Neural cell (in vitro differentiated cells): Measurements from ENCODE around the gene GDPD2.

ENCODE experiments used
- POLR2AphosphoS5 ChIP-seq: IDR thresholded peaks from 2 replicates; pipeline ENCODE4 v1.6.1; 2012
- RAD21 ChIP-seq: fragments of 450-650 bp; conservative IDR thresholded peaks from 2 replicates; pipeline ENCODE4 v1.6.1; 2014; ENCODE audit warnings: antibody characterized with exemption, mild to moderate bottlenecking, moderate library complexity
- TAF1 ChIP-seq: IDR thresholded peaks from 2 replicates; pipeline ENCODE4 v1.6.1; 2012; ENCODE audit warnings: low read depth

DNA sequence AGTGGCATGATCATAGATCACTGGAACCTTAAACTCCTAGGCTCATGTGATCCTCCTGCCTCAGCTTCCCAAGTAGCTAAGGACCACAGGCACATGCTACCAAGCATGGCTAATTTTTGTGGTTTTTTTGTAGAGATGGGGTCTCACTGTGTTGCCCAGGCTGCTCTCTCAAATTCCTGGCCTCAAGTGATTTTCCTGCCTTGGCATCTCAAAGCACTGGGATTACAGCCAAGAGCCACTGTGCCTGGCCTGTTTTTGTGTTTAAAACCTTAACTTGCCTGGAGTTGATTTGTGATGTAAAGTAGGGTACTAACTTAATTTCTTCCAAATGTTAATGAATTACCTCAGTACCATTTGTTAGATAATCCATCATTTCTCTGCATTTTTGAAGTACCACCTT lies 43.9 kb downstream of the GDPD2 start:
- TF ChIP-seq RAD21 = no peak
- TF ChIP-seq TAF1 = no peak
- no peak for TF ChIP-seq POLR2AphosphoS5
